ENCODE results near the gene RPL11. TPM values are rescaled to one million over a fixed set of nuclear protein-coding genes. Genes with fewer than 3 reads are reported as not detected.
"Not testable (repeated sequence)": the region's sequence is repeated elsewhere in the genome, so short reads cannot be mapped to it uniquely, and the experiment has no call there.

Gene RPL11
- total and polyA plus RNA-seq, 12 donors = 577 to 2,166 (median 635) TPM

GRCh38 chr1:23673086-23673813, 18.4 kb upstream of the RPL11 start:
- TF ChIP-seq CTCF (IDR thresholded peaks at IDR 0.05) = no peak
- WGBS, 2 donors = 11% methylated on average over 6 of the region's 6 CpGs
- no peak overlapping the region for H3K4me3 ChIP-seq
- intact Hi-C loops (cut with DNase I) = no loop called here
- ATAC-seq (peak in 4 of 8 donors; percentile 44 to 64 (median 54)), DNase-seq (peak; percentile 27 to 29)
- H3K4me1 ChIP-seq = no peaks in the 10 kb centered on the region
- no peaks in the 10 kb centered on the region for H3K36me3 ChIP-seq
- H3K27ac ChIP-seq = no peak overlapping the region
- H3K9me3 ChIP-seq = no peaks in the 10 kb centered on the region
- peaks cover 0 to 3% (median 0%) of the 10 kb centered on the region in 7 donors for H3K27me3 ChIP-seq

GRCh38 chr1:23679815-23680214, 11.8 kb upstream of the RPL11 start:
- H3K27me3 ChIP-seq = peaks cover 0 to 29% (median 12%) of the 10 kb centered on the region in 7 donors
- ATAC-seq (no peak), DNase-seq (no peak)
- H3K27ac ChIP-seq = no peak overlapping the region
- no peak overlapping the region for H3K4me3 ChIP-seq
- intact Hi-C loops (cut with DNase I) = no loop called here
- no peaks in the 10 kb centered on the region for H3K36me3 ChIP-seq
- no peaks in the 10 kb centered on the region for H3K4me1 ChIP-seq
- TF ChIP-seq CTCF (IDR thresholded peaks at IDR 0.05) = no peak
- 88 to 90% methylated on average over 4 of the region's 4 CpGs for WGBS, 2 donors
- H3K9me3 ChIP-seq = no peaks in the 10 kb centered on the region

DNA sequence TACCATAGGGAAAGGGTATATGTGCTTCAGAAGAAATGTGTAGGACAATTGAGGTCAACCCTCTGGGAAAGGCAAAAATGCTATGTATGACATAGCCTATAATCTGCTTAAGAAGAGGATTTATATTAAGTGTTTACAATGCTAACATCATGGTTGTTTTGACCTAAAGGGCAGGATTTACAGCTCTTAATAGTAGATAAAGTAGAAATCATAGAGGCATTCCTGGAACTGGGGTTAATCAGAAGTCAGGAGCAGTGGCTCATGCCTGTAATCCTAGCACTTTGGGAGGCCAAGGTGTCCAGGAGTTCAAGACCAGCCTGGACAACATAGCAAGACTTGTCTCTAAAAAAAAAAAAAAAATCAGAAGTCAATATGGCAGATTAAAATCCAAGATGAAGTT, 8.7 kb upstream of the RPL11 start:
- H3K27me3 ChIP-seq = peaks cover 0 to 29% (median 8%) of the 10 kb centered on the region in 7 donors
- no peaks in the 10 kb centered on the region for H3K9me3 ChIP-seq
- no peak overlapping the region for H3K4me3 ChIP-seq
- H3K36me3 ChIP-seq = no peaks in the 10 kb centered on the region
- H3K27ac ChIP-seq = no peak overlapping the region
- H3K4me1 ChIP-seq = no peaks in the 10 kb centered on the region
- TF ChIP-seq CTCF (IDR thresholded peaks at IDR 0.05) = no peak
- ATAC-seq = no peak
- no peak for DNase-seq
- intact Hi-C loops (cut with DNase I) = no loop called here

DNA sequence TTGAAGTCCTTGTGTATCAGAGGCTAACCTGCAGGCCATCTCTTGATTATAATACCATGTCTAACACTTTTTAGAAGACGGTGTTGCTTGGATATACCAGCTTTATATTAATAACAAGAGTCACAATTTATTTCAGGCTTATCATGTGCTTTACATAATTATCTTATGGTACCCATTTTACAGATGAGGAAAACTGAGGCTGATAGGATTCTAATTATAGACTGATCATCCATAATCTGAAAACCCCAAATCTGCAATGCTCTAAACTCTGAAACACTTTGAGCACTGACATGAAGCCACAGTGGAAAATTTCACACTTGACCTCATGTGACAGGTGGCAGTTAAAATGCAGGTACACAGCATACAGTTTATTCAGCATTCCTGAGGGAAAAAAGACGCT, 7.2 kb upstream of the RPL11 start:
- no peaks in the 10 kb centered on the region for H3K9me3 ChIP-seq
- no peak for DNase-seq
- intact Hi-C loops (cut with DNase I) = no loop called here
- WGBS, 2 donors = 71 to 74% methylated on average over 2 of the region's 2 CpGs
- TF ChIP-seq CTCF (IDR thresholded peaks at IDR 0.05) = no peak
- peaks cover 0 to 24% (median 8%) of the 10 kb centered on the region in 7 donors for H3K27me3 ChIP-seq
- H3K4me3 ChIP-seq = no peak overlapping the region
- no peak overlapping the region for H3K27ac ChIP-seq
- ATAC-seq = no peak
- no peaks in the 10 kb centered on the region for H3K4me1 ChIP-seq
- H3K36me3 ChIP-seq = no peaks in the 10 kb centered on the region

GRCh38 chr1:23685197-23685596, 6.4 kb upstream of the RPL11 start:
- intact Hi-C loops (cut with DNase I); H3K4me1 ChIP-seq; DNase-seq; H3K27ac ChIP-seq; ATAC-seq; H3K4me3 ChIP-seq; H3K9me3 ChIP-seq; H3K36me3 ChIP-seq: not testable (repeated sequence)
- 45 to 54% methylated on average over 7 of the region's 7 CpGs for WGBS, 2 donors
- peaks cover 0 to 19% (median 5%) of the 10 kb centered on the region in 7 donors for H3K27me3 ChIP-seq

GRCh38 chr1:23687680-23688079, 3.9 kb upstream of the RPL11 start:
- DNase-seq; ATAC-seq; H3K4me1 ChIP-seq; H3K36me3 ChIP-seq; H3K9me3 ChIP-seq; H3K27me3 ChIP-seq; H3K27ac ChIP-seq; intact Hi-C loops (cut with DNase I); H3K4me3 ChIP-seq: not testable (repeated sequence)
- 82 to 84% methylated on average over 3 of the region's 3 CpGs for WGBS, 2 donors

DNA sequence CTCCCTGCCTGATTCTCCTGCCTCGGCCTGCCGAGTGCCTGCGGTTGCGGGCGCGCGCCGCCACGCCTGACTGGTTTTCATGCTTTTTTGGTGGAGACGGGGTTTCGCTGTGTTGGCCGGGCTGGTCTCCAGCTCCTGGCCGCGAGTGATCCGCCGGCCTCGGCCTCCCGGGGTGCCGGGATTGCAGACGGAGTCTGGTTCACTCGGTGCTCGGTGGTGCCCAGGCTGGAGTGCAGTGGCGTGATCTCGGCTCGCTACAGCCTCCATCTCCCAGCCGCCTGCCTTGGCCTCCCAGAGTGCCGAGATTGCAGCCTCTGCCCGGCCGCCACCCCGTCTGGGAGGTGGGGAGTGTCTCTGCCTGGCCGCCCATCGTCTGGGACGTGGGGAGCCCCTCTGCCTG, 3.3 kb upstream of the RPL11 start:
- H3K27ac ChIP-seq; H3K9me3 ChIP-seq; ATAC-seq; intact Hi-C loops (cut with DNase I); H3K36me3 ChIP-seq; H3K27me3 ChIP-seq; DNase-seq; H3K4me3 ChIP-seq: not testable (repeated sequence)
- WGBS, 2 donors = 95 to 98% methylated on average over 18 to 33 of the region's 33 CpGs
- H3K4me1 ChIP-seq = peaks cover 5 to 16% (median 11%) of the 10 kb centered on the region in 9 donors

Measured in heart right ventricle (tissue), 16 donors.